GM23248 (cell line): Measurements from ENCODE around the gene EMC8. TPM values are rescaled to one million over a fixed set of nuclear protein-coding genes. Genes with fewer than 3 reads are reported as not detected.

Source experiments
- DNase-seq: peaks from one replicate; pipeline ENCODE4 v3.0.0-alpha.2; 2015
- H2AFZ ChIP-seq: fragments of 200-600 bp; sonication (generic); 2 replicates; pipeline ENCODE4 v1.6.1; 2016; ENCODE audit warnings: antibody characterized with exemption
- H3F3A ChIP-seq: fragments of 200-600 bp; sonication (generic); 2 replicates; pipeline ENCODE4 v1.6.1; 2016; ENCODE audit warnings: mild to moderate bottlenecking, antibody characterized with exemption, mixed run types; ENCODE audit not compliant: insufficient read depth
- H3K27ac ChIP-seq: fragments of 200-600 bp; sonication (generic); 2 replicates; pipeline ENCODE4 v1.5.1; 2016; ENCODE audit warnings: mild to moderate bottlenecking
- H3K27me3 ChIP-seq: fragments of 200-600 bp; sonication (generic); replicated peaks from 2 replicates; pipeline ENCODE4 v1.6.1; 2016; ENCODE audit warnings: mild to moderate bottlenecking; ENCODE audit not compliant: insufficient read depth
- H3K36me3 ChIP-seq: fragments of 200-600 bp; sonication (generic); 2 replicates; pipeline ENCODE4 v1.6.1; 2016; ENCODE audit warnings: low read depth, mild to moderate bottlenecking
- H3K4me1 ChIP-seq: fragments of 200-600 bp; sonication (generic); 2 replicates; pipeline ENCODE4 v1.6.1; 2016; ENCODE audit warnings: mild to moderate bottlenecking; ENCODE audit not compliant: insufficient read depth
- H3K4me2 ChIP-seq: fragments of 200-600 bp; sonication (generic); one replicate; pipeline ENCODE4 v1.6.1; 2016; ENCODE audit warnings: mild to moderate bottlenecking; ENCODE audit not compliant: unreplicated experiment
- H3K4me3 ChIP-seq: fragments of 200-600 bp; sonication (generic); 2 replicates; pipeline ENCODE4 v1.5.1; 2016; ENCODE audit warnings: mild to moderate bottlenecking
- H3K79me2 ChIP-seq: fragments of 200-600 bp; sonication (generic); 2 replicates; pipeline ENCODE4 v1.6.1; 2016; ENCODE audit warnings: mild to moderate bottlenecking; ENCODE audit not compliant: insufficient read depth
- H3K9ac ChIP-seq: fragments of 200-600 bp; sonication (generic); 2 replicates; pipeline ENCODE4 v1.6.1; 2016; ENCODE audit warnings: mild to moderate bottlenecking
- H3K9me2 ChIP-seq: fragments of 200-600 bp; sonication (generic); 2 replicates; pipeline ENCODE4 v1.6.1; 2016; ENCODE audit warnings: mixed run types, mild to moderate bottlenecking, moderate library complexity; ENCODE audit not compliant: insufficient read depth
- H3K9me3 ChIP-seq: fragments of 200-600 bp; sonication (generic); one replicate; pipeline ENCODE4 v1.6.1; 2017; ENCODE audit warnings: low read depth
- H4K20me1 ChIP-seq: fragments of 200-600 bp; sonication (generic); 2 replicates; pipeline ENCODE4 v1.6.0; 2016; ENCODE audit not compliant: insufficient read depth
- EZH2 ChIP-seq: fragments of 200-600 bp; sonication (generic); IDR thresholded peaks from 2 replicates; pipeline ENCODE4 v1.6.1; 2018; ENCODE audit warnings: antibody characterized with exemption, mild to moderate bottlenecking; ENCODE audit not compliant: insufficient read depth, poor library complexity, severe bottlenecking
- EZH2phosphoT487 ChIP-seq: fragments of 200-600 bp; sonication (generic); IDR thresholded peaks from 2 replicates; pipeline ENCODE4 v1.6.1; 2018; ENCODE audit warnings: antibody characterized with exemption, moderate library complexity, mild to moderate bottlenecking, low read depth; ENCODE audit not compliant: insufficient read depth
- WGBS, 2 experiments: methylation state at CpG; one replicate each; pipeline ENCODE4 v1.1.6; 2015 to 2017; ENCODE audit warnings: low lambda C conversion rate in 2 of 2, low coverage in 1 of 2; ENCODE audit errors: missing lambda C conversion rate in 2 of 2; 5-methylcytosine and 5-hydroxymethylcytosine counted together
- in situ Hi-C: fragments of 300-500 bp; cut with MboI; formaldehyde crosslinking; loops from 2 replicates; pipeline ENCODE4 v1.15.0; 2020
- polyA plus RNA-seq: library from polyadenylated mRNA; unstranded; fragments of >200 nt; fragmentation: Nextera tagmentation; extraction: Ambion mirVana; gene quantifications from 2 replicates; pipeline ENCODE4 v1.2.1, GENCODE V29; 2016
- total RNA-seq: library from RNA; depleted of rRNA; stranded (reverse); fragments of >200 nt; shearing (Covaris generic); gene quantifications from 2 replicates; pipeline ENCODE4 v1.2.3, GENCODE V29; 2014

EMC8 gene
- total and polyA plus RNA-seq, 2 experiments from 2014 or later: 35.2 to 39.4 TPM

DNA sequence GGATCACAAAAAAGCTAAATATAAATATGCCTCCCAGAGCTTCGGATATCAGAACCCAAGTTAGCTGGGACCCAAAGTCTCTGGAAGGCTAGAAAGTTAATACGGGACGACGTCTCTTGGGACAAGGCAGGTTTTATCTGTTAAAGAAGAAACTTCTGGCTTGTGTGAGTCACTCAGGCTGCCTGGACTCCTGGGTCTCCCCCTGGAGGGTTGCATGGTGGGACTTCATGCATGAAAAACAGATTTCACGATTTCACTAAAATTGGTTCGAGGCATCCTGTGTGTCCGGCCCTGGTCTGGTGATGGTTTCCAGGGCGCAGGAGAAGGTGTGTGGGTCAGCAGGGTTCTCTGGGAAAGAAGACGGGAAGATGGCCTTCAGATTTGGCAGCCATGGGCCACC lies 47.1 kb upstream of the EMC8 start:
- TF ChIP-seq EZH2phosphoT487: no peak
- TF ChIP-seq EZH2: no peak
- in situ Hi-C loops: loop anchor here (25.0 kb wide), 1 partner anchor 666 kb away; the partner anchor contains the start of gene FOXF1
- no peaks in the 10 kb centered on the region for H3K9me2 ChIP-seq
- H3K4me1 ChIP-seq: no peaks in the 10 kb centered on the region
- H3K9ac ChIP-seq: no peak overlapping the region
- no peak overlapping the region for H3K4me2 ChIP-seq
- WGBS, 2 experiments: 73 to 74% methylated on average over 9 of the region's 9 CpGs
- no peaks in the 10 kb centered on the region for H3K36me3 ChIP-seq
- H3K79me2 ChIP-seq: no peaks in the 10 kb centered on the region
- H3K4me3 ChIP-seq: no peak overlapping the region
- no peaks in the 10 kb centered on the region for H4K20me1 ChIP-seq
- DNase-seq: no peak
- H2AFZ ChIP-seq: no peak overlapping the region
- peaks cover 65% of the 10 kb centered on the region for H3K27me3 ChIP-seq
- no peaks in the 10 kb centered on the region for H3F3A ChIP-seq
- no peaks in the 10 kb centered on the region for H3K9me3 ChIP-seq
- H3K27ac ChIP-seq: no peak overlapping the region

DNA sequence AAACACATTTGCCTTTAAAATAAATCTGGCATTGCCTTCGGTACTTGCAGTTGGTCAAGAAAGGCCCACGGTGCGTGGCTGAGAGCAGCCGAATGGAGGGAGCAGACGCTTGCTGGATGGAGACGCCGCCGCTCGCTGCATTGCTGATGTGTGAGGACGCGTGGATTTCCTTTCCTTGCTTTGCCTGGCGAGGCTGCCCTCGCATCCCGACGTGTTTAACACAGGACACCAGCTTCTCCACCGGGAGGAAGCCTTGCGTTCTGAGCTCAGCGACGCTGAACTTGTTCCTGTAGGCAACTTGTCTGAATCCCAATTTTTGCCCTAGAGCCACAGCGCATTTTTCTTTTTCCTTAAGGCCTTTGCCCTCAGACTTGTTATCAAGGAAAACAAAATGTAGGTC lies 45.9 kb upstream of the EMC8 start:
- no peak overlapping the region for H2AFZ ChIP-seq
- H3K4me1 ChIP-seq: no peaks in the 10 kb centered on the region
- 49 to 50% methylated on average over 20 of the region's 20 CpGs for WGBS, 2 experiments
- H3K36me3 ChIP-seq: no peaks in the 10 kb centered on the region
- H4K20me1 ChIP-seq: no peaks in the 10 kb centered on the region
- peaks cover 61% of the 10 kb centered on the region for H3K27me3 ChIP-seq
- H3K9me3 ChIP-seq: no peaks in the 10 kb centered on the region
- H3K4me3 ChIP-seq: no peak overlapping the region
- no peak overlapping the region for H3K27ac ChIP-seq
- no peaks in the 10 kb centered on the region for H3K9me2 ChIP-seq
- no peaks in the 10 kb centered on the region for H3F3A ChIP-seq
- no peak overlapping the region for H3K4me2 ChIP-seq
- no peak for DNase-seq
- in situ Hi-C loops: loop anchor here (25.0 kb wide), 1 partner anchor 667 kb away; the partner anchor contains the start of gene FOXF1
- no peak overlapping the region for H3K9ac ChIP-seq
- no peaks in the 10 kb centered on the region for H3K79me2 ChIP-seq
- no peak for TF ChIP-seq EZH2phosphoT487

DNA sequence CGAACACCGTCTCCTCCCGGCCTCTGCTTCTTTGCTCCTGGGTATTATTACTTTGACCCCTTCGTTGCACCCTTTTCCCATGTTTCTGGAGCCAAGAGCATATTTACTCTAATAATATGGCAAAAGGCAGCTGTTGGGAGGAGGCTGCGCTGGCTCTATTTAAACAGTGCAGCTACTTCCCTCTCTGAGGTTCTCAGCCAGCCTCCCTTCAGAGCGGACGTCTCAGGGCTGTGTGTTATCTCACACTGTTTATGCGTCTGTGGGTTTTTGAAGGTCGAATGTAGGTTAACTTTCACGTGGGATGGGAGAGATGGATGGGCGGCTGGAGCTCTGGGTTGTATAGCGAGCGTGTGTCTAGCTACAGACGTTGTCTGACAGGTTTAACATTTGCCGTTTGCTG lies 45.4 kb upstream of the EMC8 start:
- TF ChIP-seq EZH2phosphoT487 (no peak), EZH2 (no peak)
- Histone ChIP-seq H3K9ac (no peak overlapping the region), H3K4me1 (no peaks in the 10 kb centered on the region), H3K4me2 (no peak overlapping the region), H4K20me1 (no peaks in the 10 kb centered on the region), H3K9me3 (no peaks in the 10 kb centered on the region), H3K27ac (no peak overlapping the region), H3K27me3 (peaks cover 61% of the 10 kb centered on the region), H2AFZ (no peak overlapping the region), H3F3A (no peaks in the 10 kb centered on the region), H3K9me2 (no peaks in the 10 kb centered on the region), H3K4me3 (no peak overlapping the region), H3K79me2 (no peaks in the 10 kb centered on the region), H3K36me3 (no peaks in the 10 kb centered on the region)
- DNase-seq: no peak
- in situ Hi-C loops: loop anchor here (25.0 kb wide), 1 partner anchor 668 kb away; the partner anchor contains the start of gene FOXF1
- WGBS, 2 experiments: 7 to 10% methylated on average over 15 of the region's 15 CpGs

DNA sequence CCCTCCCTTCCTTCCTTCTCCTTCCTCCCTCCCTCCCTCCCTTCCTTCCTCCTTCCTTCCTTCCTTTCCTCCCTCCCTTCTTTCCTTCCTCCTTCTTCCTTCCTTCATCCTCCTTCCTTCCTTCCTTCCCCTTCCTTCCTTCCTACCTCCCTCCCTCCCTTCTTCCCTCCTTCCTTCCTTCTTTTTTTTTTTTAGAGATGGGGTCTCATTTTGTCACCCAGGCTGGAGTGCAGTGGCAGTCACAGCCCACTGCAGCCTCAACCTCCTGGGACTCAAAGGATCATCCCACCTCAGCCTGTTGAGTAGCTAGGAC lies 44.8 kb upstream of the EMC8 start:
- TF ChIP-seq EZH2 (no peak), EZH2phosphoT487 (no peak)
- Histone ChIP-seq H3K9ac (no peak overlapping the region), H2AFZ (no peak overlapping the region), H3K9me3 (no peaks in the 10 kb centered on the region), H4K20me1 (no peaks in the 10 kb centered on the region), H3K27ac (no peak overlapping the region), H3F3A (no peaks in the 10 kb centered on the region), H3K27me3 (peaks cover 59% of the 10 kb centered on the region), H3K4me3 (no peak overlapping the region), H3K79me2 (no peaks in the 10 kb centered on the region), H3K36me3 (no peaks in the 10 kb centered on the region), H3K4me1 (no peaks in the 10 kb centered on the region), H3K4me2 (no peak overlapping the region), H3K9me2 (no peaks in the 10 kb centered on the region)
- DNase-seq: no peak
- in situ Hi-C loops: loop anchor here (25.0 kb wide), 1 partner anchor 668 kb away; the partner anchor contains the start of gene FOXF1

DNA sequence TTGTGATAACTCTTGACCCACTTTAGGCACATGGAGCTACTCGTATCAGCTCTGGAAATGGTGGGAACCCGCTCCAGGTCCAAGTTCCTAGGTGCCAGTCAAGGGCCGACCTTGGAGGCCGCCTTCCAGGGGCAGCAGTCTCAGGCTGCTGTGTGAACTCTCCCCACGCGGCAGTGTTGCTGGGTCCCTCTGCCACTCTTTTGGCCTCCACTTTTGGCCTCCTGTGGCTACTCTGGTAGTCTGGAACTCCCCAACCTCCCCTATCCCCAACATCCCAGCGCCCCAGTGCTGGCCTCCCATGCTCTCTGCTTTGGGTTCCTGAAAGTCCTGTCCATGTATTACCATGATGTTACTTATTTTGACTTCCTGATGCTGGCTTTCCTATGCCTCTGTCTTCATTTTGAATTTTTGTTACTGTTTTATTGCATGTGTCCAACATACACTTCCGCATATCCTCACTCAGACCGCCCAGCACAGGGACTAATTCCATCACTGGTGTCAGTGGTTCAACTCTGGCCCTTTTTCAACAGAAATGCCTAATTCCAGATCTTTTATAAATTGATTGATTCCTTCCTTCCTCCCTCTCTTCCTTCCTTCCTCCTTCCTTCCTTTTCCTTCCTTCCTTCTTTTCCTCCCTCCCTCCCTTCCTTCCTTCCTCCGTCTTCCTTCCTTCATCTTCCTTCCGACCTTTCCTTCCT lies 44.3 kb upstream of the EMC8 start:
- no peaks in the 10 kb centered on the region for H3K9me3 ChIP-seq
- no peak for DNase-seq
- H3K79me2 ChIP-seq: no peaks in the 10 kb centered on the region
- no peaks in the 10 kb centered on the region for H3K36me3 ChIP-seq
- peaks cover 58% of the 10 kb centered on the region for H3K27me3 ChIP-seq
- in situ Hi-C loops: loop anchor here (25.0 kb wide), 1 partner anchor 669 kb away; the partner anchor contains the start of gene FOXF1
- TF ChIP-seq EZH2phosphoT487: no peak
- TF ChIP-seq EZH2: no peak
- H3K9me2 ChIP-seq: no peaks in the 10 kb centered on the region
- no peak overlapping the region for H2AFZ ChIP-seq
- H3K27ac ChIP-seq: no peak overlapping the region
- no peak overlapping the region for H3K4me2 ChIP-seq
- no peak overlapping the region for H3K4me3 ChIP-seq
- WGBS, 2 experiments: 59 to 66% methylated on average over 9 to 11 of the region's 11 CpGs
- no peaks in the 10 kb centered on the region for H4K20me1 ChIP-seq
- H3F3A ChIP-seq: no peaks in the 10 kb centered on the region
- no peaks in the 10 kb centered on the region for H3K4me1 ChIP-seq
- no peak overlapping the region for H3K9ac ChIP-seq
